Mucosa of rectum (tissue), 2 donors: ENCODE results near the gene AARS1.
"Not testable (repeated sequence)": the region's sequence is repeated elsewhere in the genome, so short reads cannot be mapped to it uniquely, and the experiment has no call there.

Experiments
- H3K27ac ChIP-seq, 2 donors: one replicate each; pipeline ENCODE4 v1.7.0; 2013; ENCODE audit warnings: inconsistent platforms in 2 of 2, low read depth in 2 of 2, low read length in 2 of 2
- H3K27me3 ChIP-seq, 2 donors: one replicate each; pipeline ENCODE4 v1.7.0; 2013; ENCODE audit warnings: low read length in 2 of 2; ENCODE audit not compliant: control insufficient read depth in 2 of 2, insufficient read depth in 2 of 2
- H3K36me3 ChIP-seq, 2 donors: one replicate each; pipeline ENCODE4 v1.7.0; 2013; ENCODE audit warnings: low read length in 2 of 2; ENCODE audit not compliant: control insufficient read depth in 2 of 2, insufficient read depth in 2 of 2
- H3K4me1 ChIP-seq, 2 donors: one replicate each; pipeline ENCODE4 v1.7.0; 2013; ENCODE audit warnings: low read length in 2 of 2, mild to moderate bottlenecking in 1 of 2; ENCODE audit not compliant: control insufficient read depth in 2 of 2, insufficient read depth in 2 of 2
- H3K4me3 ChIP-seq, 2 donors: one replicate each; pipeline ENCODE4 v1.7.0; 2013; ENCODE audit warnings: low read length in 2 of 2
- H3K9ac ChIP-seq, 2 donors: one replicate each; pipeline ENCODE4 v1.7.0; 2013; ENCODE audit warnings: low read length in 2 of 2, low read depth in 1 of 2, mild to moderate bottlenecking in 1 of 2
- H3K9me3 ChIP-seq, 2 donors: one replicate each; pipeline ENCODE4 v1.7.0; 2013; ENCODE audit warnings: low read length in 2 of 2; ENCODE audit not compliant: control insufficient read depth in 2 of 2
- donor health status: healthy.
- donor health status: Normal muscosa, but diverticular disease.

AARS1 gene

GRCh38 chr16:70226024-70226423, 63.3 kb downstream of the AARS1 start:
- H3K4me3 ChIP-seq, H3K27me3 ChIP-seq, H3K36me3 ChIP-seq, H3K9ac ChIP-seq, H3K9me3 ChIP-seq, H3K27ac ChIP-seq, H3K4me1 ChIP-seq: not testable (repeated sequence)

- not testable (repeated sequence) for H3K9ac ChIP-seq, H3K27ac ChIP-seq, H3K4me1 ChIP-seq, H3K36me3 ChIP-seq, H3K4me3 ChIP-seq, H3K9me3 ChIP-seq, H3K27me3 ChIP-seq
Observed at GRCh38 chr16:70225430-70225829, 63.9 kb downstream of the AARS1 start.

GRCh38 chr16:70224645-70225044, 64.7 kb downstream of the AARS1 start:
- not testable (repeated sequence) for H3K9me3 ChIP-seq, H3K4me1 ChIP-seq, H3K27me3 ChIP-seq, H3K9ac ChIP-seq, H3K36me3 ChIP-seq, H3K27ac ChIP-seq, H3K4me3 ChIP-seq

GRCh38 chr16:70223971-70224513, 65.3 kb downstream of the AARS1 start:
- not testable (repeated sequence) for H3K9ac ChIP-seq, H3K36me3 ChIP-seq, H3K4me1 ChIP-seq, H3K4me3 ChIP-seq, H3K27ac ChIP-seq, H3K9me3 ChIP-seq, H3K27me3 ChIP-seq

GRCh38 chr16:70223216-70223615, 66.1 kb downstream of the AARS1 start:
- not testable (repeated sequence) for H3K27ac ChIP-seq, H3K4me1 ChIP-seq, H3K36me3 ChIP-seq, H3K27me3 ChIP-seq, H3K9ac ChIP-seq, H3K9me3 ChIP-seq, H3K4me3 ChIP-seq

- H3K27me3 ChIP-seq, H3K4me1 ChIP-seq, H3K36me3 ChIP-seq, H3K9me3 ChIP-seq, H3K27ac ChIP-seq, H3K4me3 ChIP-seq, H3K9ac ChIP-seq: not testable (repeated sequence)
Observed at GRCh38 chr16:70222574-70222973, 66.7 kb downstream of the AARS1 start.

GRCh38 chr16:70218586-70218985, 70.7 kb downstream of the AARS1 start:
- H3K27me3 ChIP-seq, H3K4me3 ChIP-seq, H3K9me3 ChIP-seq, H3K27ac ChIP-seq, H3K36me3 ChIP-seq, H3K9ac ChIP-seq, H3K4me1 ChIP-seq: not testable (repeated sequence)

GRCh38 chr16:70206382-70206781, 82.9 kb downstream of the AARS1 start:
- H3K9me3 ChIP-seq, H3K36me3 ChIP-seq, H3K9ac ChIP-seq, H3K4me1 ChIP-seq, H3K27me3 ChIP-seq, H3K4me3 ChIP-seq, H3K27ac ChIP-seq: not testable (repeated sequence)

- not testable (repeated sequence) for H3K9ac ChIP-seq, H3K4me3 ChIP-seq, H3K27ac ChIP-seq, H3K4me1 ChIP-seq, H3K27me3 ChIP-seq, H3K9me3 ChIP-seq, H3K36me3 ChIP-seq
Observed at GRCh38 chr16:70204668-70205405, 84.5 kb downstream of the AARS1 start.

GRCh38 chr16:70204010-70204409, 85.3 kb downstream of the AARS1 start:
- H3K36me3 ChIP-seq, H3K9me3 ChIP-seq, H3K27ac ChIP-seq, H3K4me1 ChIP-seq, H3K9ac ChIP-seq, H3K4me3 ChIP-seq, H3K27me3 ChIP-seq: not testable (repeated sequence)

- not testable (repeated sequence) for H3K4me1 ChIP-seq, H3K9ac ChIP-seq, H3K27ac ChIP-seq, H3K4me3 ChIP-seq, H3K27me3 ChIP-seq, H3K9me3 ChIP-seq, H3K36me3 ChIP-seq
Observed at GRCh38 chr16:70203508-70203907, 85.8 kb downstream of the AARS1 start.
